Central memory CD8-positive, alpha-beta T cell (primary cell): ENCODE measurements around the gene ICAM1.

Experiments used
- ATAC-seq: fragments of 150-1000 bp; cut with Tn5 transposase; replicated peaks from 2 replicates; pipeline ENCODE4 v1.10.0; 2022; ENCODE audit warnings: mild to moderate bottlenecking, moderate FRiP score, moderate number of reproducible peaks; ENCODE audit not compliant: poor library complexity, severe bottlenecking; ENCODE audit errors: extremely low read depth
- DNase-seq, 2 donors: peaks; one replicate each; pipeline ENCODE4 v3.0.0; 2021; ENCODE audit warnings: low spot score in 2 of 2
- H3K27ac Mint-ChIP-seq: one replicate; pipeline ENCODE4 v1.8.0; 2022; ENCODE audit warnings: low read depth, mild to moderate bottlenecking, moderate library complexity, mixed read lengths
- H3K27me3 Mint-ChIP-seq: one replicate; pipeline ENCODE4 v1.8.0; 2022; ENCODE audit warnings: mixed read lengths
- H3K36me3 Mint-ChIP-seq: one replicate; pipeline ENCODE4 v1.8.0; 2022; ENCODE audit warnings: mild to moderate bottlenecking, moderate library complexity, mixed read lengths; ENCODE audit not compliant: insufficient read depth
- H3K4me1 Mint-ChIP-seq: one replicate; pipeline ENCODE4 v1.8.0; 2022; ENCODE audit warnings: mixed read lengths
- H3K4me3 Mint-ChIP-seq: one replicate; pipeline ENCODE4 v1.8.0; 2022; ENCODE audit warnings: mild to moderate bottlenecking, moderate library complexity, mixed read lengths
- H3K9me3 Mint-ChIP-seq: one replicate; pipeline ENCODE4 v1.8.0; 2022; ENCODE audit warnings: mixed read lengths

Gene ICAM1

DNA sequence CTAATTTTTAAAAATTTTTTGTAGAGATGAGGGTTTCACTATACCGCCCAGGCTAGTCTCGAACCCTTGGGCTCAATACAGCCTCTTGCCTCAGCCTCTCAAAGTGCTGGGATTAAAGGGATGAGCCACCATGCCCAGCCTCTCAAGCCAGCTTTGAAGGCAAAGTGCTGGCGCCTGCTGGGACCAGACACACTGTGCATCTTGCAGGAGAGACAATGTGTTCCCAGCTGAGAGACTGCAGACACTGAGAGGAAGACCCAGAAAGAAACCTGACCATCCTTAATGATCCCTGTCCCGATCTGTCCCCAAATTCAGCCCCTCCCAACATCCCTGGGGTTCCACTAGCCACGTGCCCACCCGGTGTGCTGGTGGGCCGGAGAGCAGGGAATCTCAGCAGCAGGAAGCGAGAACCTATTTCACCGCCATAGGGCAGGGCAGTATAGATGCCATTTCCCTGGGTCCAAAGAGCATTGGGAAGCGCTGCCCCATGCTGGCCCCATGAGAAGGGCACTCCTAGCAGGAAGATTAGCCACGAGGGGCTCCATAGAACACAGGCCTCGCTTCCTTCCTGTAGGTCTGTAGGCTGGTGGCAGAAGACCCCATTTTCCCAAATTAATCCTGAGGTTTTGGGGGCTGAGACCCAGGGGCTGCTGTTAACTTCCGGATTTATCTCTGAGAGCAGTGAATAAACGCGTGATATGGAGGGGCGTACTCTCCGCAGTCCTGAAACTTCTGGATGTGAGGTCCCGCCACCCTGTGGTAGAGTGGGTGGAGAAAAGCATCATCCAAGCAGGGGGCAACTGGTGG, 61.4 kb downstream of the ICAM1 start:
- H3K36me3 Mint-ChIP-seq, result peaks cover 40% of the 10 kb centered on the region
- ATAC-seq (peak; percentile 7), DNase-seq (no peak)
- H3K4me1 Mint-ChIP-seq, result peaks cover 20% of the 10 kb centered on the region
- H3K9me3 Mint-ChIP-seq, result no peaks in the 10 kb centered on the region
- no peaks in the 10 kb centered on the region for H3K27me3 Mint-ChIP-seq
- H3K4me3 Mint-ChIP-seq, result peak overlapping the region; percentile 94
- H3K27ac Mint-ChIP-seq, result peak overlapping the region; percentile 88

DNA sequence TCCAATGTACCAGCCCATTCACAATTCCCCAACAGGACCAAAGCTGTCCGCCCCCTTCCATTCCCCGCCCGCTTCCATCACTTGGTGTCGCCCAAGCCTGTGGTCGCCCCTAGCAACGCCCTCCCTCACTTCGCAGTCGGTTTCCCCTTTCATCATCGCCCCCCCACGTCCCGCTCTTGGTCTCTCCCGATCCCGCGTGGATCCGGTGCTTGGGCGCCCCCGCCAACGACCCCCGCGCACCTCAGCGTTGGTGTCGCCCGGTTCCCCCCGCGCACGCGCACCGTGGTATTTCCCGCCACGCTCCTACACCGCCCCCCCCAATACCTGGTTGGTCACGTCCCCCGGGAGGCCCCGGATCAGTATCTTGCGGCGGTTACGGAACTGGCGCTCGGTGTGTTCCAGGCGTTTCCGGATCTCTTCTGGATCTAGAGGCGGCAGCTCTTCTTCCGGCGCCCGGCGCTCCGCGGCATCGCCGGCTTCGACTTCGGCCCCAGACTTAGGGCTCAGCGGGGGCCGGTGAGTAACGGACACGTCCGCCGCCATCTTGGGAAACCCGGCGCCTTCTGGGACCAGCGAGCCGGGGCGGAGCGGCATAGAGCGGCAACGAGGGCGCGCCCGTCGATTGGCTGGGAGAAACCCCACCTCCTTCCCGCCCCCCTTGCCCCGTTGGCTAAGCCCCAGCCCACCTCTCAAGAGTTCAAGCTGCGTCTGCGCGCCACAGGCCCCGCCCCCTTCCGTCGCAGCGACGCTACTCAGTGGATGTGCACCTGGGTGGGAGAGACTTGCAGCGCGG, 62.2 kb downstream of the ICAM1 start, which contains the start of gene RAVER1:
TSS of gene RAVER1 (minus strand) at position 565 of the 793 bp plus-strand sequence. CDS start at position 543, 22 bp downstream.
- ATAC-seq, result peak; percentile 96
- peaks cover 38% of the 10 kb centered on the region for H3K36me3 Mint-ChIP-seq

DNA sequence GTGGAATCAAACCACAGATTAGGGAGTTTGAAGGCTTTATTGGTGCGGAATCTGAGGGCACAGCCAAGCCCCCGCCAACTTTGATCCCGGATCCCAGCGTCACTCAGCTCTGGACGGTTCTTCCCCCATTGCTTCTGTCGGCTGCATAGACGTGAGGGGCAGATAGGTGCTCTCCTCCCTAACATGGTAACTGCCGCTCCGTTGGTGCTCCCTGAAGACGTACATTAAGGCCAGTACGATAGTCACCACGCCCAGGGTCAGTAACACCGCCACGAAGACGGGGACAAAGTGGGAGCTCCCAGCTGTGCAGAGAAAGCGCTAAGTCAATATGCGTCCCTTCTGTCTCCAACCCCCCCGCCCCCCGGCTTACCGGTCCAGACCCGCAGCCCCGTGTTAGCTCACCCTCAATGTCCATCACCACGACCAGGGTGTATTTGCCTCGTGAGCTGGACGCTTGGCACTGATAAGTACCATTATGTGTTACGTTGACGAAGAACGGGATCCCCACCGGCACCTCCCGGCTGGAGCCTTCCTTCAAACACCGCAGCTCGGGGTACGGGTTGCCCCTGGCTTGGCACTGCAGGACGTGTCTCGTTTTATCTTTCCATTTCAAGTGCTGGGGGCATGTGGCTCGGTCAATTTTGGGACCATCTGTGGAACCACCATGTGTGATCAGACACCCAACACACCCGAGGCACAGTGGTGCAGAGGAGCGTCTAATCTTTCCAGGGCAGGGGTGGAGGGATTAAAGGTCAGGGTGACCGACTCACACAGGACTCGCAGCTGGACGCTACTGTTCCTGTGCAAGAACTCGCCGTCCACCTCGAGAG, 63.1 kb downstream of the ICAM1 start:
- peak overlapping the region; percentile 94 for H3K4me3 Mint-ChIP-seq
- H3K9me3 Mint-ChIP-seq, result no peaks in the 10 kb centered on the region
- DNase-seq, result no peak
- no peak for ATAC-seq
- peak overlapping the region; percentile 88 for H3K27ac Mint-ChIP-seq
- peaks cover 28% of the 10 kb centered on the region for H3K4me1 Mint-ChIP-seq
- no peaks in the 10 kb centered on the region for H3K27me3 Mint-ChIP-seq
- H3K36me3 Mint-ChIP-seq, result peaks cover 35% of the 10 kb centered on the region

More for the DNA sequence above, 62.2 kb downstream of the ICAM1 start, which contains the start of gene RAVER1:
- no peaks in the 10 kb centered on the region for H3K27me3 Mint-ChIP-seq
- H3K9me3 Mint-ChIP-seq, result no peaks in the 10 kb centered on the region
- peak; percentile 91 to 95 for DNase-seq
- peak within 1 kb of the TSS; percentile 94 for H3K4me3 Mint-ChIP-seq
- H3K4me1 Mint-ChIP-seq, result peaks cover 20% of the 10 kb centered on the region
- peak within 1 kb of the TSS; percentile 88 for H3K27ac Mint-ChIP-seq

DNA sequence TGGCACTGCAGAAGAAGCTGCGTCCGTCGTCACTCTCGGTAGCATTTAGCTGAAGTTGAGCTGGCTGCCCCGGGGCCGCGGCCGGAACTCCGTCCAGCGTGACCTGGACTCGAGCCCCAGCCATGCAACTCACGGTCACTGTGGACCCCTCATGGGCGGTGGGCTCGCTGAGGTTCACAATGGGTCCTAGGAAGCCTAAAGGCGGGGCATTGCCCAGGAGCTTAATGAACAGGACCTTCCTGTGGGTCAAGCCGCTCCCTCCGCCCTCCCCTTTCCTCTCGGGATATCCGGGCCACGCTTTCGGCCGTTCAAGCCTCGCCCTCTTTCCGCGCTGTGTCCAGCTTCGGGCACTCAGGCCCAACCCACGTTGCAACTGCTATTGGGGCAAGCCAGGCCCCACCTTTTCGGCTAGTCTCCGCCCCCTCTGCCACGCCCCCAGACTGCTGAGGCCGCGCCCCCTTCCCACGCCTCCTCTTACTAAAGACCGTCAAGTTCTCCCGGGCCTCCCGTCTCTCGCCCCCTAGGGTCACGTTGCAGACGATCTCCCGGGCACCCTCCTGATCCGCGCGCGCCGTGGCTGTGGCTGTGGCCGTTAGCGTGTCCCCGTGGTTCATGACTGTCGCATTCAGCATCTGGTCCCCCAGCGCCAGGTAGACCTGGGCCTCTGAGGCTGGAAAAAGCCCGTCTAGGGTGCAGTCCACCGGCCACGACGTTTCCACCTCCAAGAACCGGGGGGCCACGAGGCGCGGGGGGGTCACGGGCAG, 63.9 kb downstream of the ICAM1 start:
- Mint-ChIP-seq H3K9me3 (no peaks in the 10 kb centered on the region), H3K4me1 (peaks cover 36% of the 10 kb centered on the region), H3K27ac (peak overlapping the region; percentile 25), H3K36me3 (peaks cover 32% of the 10 kb centered on the region), H3K27me3 (no peaks in the 10 kb centered on the region), H3K4me3 (peak overlapping the region; percentile 94)
- DNase-seq (no peak), ATAC-seq (no peak)

DNA sequence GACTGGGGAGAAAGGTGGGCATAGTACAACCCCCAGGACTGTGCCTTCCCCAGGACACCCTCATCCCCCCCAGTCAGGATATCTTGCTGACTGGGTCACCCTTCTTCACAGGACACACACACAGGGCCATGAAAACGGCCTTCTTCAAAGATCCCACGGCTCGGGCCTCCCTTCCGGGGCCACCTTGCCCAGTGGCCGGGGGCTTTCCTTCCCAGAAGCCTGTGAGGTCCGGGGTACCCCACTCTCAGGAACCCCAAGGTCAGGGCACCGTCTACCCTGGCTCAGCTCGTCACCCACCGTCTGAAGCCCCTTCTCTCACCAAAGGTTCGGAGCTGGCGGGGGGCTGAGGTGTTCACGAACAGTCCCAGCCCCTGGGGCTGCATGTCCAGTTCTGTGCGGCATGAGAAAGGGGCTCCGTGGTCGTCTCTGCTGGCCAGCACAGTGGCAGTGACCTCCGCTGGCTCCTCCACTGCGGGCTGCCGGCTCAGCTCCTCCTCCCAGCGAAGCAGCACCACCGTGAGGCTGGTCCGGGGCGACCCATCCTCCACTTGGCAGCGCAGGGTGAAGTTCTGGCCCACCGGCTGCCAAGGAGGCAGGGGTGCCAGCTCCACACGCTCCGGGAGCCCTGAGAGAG, 64.5 kb downstream of the ICAM1 start:
- no peak for DNase-seq
- peaks cover 39% of the 10 kb centered on the region for H3K4me1 Mint-ChIP-seq
- peak overlapping the region; percentile 16 for H3K4me3 Mint-ChIP-seq
- H3K9me3 Mint-ChIP-seq, result no peaks in the 10 kb centered on the region
- no peaks in the 10 kb centered on the region for H3K27me3 Mint-ChIP-seq
- no peak for ATAC-seq
- H3K27ac Mint-ChIP-seq, result peak overlapping the region; percentile 25
- H3K36me3 Mint-ChIP-seq, result peaks cover 28% of the 10 kb centered on the region
